ENCODE data around the gene RAB21.

- TF ChIP-seq CTCF (conservative IDR thresholded peaks at IDR 0.05; ENCODE audit: low read length) (no peak), EZH2phosphoT487 (IDR thresholded peaks at IDR 0.05; ENCODE audit: borderline replicate concordance) (no peak)
Measured at GRCh38 chr12:71800177-71800576, 45.5 kb downstream of the RAB21 start.
